HG02571 (cell line): ENCODE data around the gene TTC28.

Source experiments
- ATAC-seq: cut with Tn5 transposase; IDR thresholded peaks from one replicate; pipeline ENCODE4 v1.9.1; 2021; ENCODE audit warnings: mild to moderate bottlenecking, moderate library complexity; ENCODE audit not compliant: unreplicated experiment

The TTC28 gene

DNA sequence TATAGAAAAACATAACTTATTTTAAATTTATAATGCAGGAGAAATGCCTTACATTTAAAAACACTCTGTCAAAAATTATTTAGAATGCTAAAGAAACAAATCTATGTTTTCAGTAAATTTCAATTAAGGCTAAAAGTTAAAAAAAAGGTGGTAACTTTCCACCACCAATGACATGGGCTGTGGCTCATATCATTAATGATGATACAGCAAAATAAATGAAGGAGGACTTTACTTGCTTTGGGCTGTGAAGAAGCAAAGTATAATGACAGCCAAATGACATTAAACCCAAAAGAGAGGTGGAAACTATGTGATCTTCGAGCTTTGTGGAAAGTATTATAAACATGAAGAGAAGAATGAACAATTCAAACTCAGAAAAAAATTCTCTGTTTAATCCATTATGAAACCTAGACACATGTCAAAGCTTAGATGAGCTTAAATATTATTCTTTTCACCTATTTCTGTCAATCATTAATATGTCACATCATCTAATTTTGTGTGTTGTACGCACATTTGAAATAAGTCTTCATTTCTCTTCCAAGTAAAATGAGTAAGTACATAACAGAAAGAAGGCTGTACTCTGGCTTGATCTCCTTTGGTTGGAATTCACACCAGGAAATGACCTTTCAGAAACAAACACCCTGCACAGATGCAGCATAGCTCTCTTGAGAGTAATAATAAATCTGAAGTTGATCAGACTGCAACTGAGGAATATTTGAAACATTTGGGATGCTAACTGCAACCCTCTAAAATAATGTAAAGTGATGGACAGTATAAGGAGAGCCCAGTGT is 265.8 kb downstream of the TTC28 start:
- no peak for ATAC-seq

GRCh38 chr22:28412109-28412508 is 267.5 kb downstream of the TTC28 start:
- ATAC-seq = no peak

DNA sequence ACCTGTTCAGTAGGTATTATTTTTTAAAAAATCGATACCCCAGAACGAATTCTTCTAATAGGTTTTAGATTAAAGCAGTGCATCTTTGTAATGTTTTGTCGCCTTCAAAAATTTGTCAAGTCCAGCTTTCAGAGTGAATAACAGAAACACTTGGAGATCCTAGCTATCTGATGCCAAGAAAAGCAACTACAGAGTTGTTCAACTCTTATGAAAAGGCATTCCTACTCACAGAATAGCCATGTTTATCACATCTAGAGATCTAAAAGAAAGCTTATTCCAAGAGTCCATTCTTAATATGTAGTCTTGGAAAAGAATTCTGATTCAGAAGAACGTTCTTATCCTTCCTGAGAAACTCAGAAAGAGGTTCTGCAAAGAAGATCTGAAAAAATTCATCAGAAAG is 268.5 kb downstream of the TTC28 start:
- no peak for ATAC-seq

DNA sequence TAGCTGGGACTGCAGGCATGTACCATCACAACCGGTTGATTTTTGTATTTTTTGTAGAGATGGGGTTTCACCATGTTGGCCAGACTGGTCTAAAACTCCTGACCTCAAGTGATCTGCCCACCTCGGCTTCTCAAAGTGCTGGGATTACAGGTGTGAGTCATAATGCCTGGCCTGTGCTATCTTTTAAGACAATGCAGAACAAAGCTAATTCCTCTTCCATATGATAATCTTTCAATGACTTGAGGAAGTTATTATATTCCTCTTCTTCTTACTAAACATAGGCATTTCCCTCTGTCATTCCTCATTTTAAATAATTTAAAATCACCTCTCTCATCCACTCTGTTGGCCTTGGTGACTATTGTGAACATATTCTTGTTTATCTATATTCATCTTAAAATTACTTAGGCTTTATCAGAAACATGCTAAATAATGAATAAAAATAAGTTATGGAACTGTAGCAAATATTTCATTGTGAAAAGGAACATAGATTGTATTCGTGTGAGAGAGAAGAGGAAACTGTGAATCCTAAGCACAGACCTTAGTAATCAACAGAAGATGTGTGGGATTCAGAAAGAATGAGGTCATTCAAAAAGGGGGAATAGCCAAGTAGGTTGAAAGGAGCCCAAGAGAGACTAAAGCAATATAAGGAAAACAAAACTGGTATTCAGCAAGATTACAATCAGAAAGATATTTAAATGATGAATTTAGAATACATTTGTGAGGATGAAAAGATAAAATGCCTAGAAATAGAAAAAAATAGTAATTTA is 269.4 kb downstream of the TTC28 start:
- ATAC-seq = no peak

GRCh38 chr22:28408709-28409108 is 270.9 kb downstream of the TTC28 start:
- no peak for ATAC-seq

DNA sequence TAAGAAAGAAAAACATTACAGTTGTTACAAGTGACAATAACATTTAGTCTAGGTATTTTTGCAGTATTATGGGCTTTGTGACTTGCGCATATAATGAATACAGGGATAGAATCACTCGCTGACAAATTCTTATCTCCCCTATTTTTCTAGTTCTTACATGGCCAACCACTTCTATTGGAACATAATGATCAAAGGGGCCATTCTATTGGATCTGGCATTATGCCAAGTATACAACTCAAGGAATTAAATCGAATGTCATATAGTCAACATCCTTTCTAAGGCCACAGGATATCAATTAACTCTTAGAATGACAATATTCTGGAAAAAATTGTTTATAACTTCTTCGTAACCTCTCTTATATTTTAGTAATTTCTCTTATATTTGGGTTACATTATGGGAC is 272.0 kb downstream of the TTC28 start:
- ATAC-seq = no peak

DNA sequence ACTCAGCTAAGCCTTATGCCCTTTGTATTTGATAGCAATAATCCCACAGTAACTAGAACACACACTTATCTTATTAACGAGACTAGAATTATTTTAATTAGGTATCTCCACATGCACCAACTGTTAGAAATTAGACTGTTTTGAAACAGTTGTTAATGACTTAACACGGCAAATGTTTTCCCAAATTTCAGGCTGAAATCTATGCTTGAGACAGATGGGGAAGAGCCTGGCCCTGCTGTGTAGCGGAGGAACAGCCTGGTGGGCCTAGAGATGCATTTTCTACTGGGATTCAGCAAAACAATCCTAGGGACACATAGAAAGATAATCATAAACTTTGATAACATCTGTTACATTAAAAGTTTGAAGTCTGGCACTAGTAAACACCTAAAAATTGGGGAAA is 273.4 kb downstream of the TTC28 start:
- ATAC-seq = no peak

DNA sequence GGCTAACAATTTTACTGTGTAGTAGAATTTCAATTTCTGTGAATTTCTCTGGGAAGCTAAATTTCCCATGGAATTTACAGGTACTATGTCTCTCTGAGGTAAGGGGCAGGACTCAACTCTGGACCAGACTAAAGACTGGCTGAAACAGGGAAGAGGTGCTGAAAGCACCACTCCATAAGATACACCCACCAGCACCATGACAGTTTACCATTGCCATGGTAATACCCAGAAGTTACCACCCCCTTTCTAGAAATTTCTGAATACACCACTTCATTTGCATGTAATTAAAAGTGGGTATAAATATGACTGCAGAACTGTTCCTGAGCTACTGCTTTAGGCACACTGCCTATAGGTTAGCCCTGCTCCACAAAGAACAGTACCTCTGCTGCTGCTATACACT is 274.1 kb downstream of the TTC28 start:
- no peak for ATAC-seq

- ATAC-seq = no peak
Observed at GRCh38 chr22:28402539-28402938, 277.1 kb downstream of the TTC28 start.

DNA sequence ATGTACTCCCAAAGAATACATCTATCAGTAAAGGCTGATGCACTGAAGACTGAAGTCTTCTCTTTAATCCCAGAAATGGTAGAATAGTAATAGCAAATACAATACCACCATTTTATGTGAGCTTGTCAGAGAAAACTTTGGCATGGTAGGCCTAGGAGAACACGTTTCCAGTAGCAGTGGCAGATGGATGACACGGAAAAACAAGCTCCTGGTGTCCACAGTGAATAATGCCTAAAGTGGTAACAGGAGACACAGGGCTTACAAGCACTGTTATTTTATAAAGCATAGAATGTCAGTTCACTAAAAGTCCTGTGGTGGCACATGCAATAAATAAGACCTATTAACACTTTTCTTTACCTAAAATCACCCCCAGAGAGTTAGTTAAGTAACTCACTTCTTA is 277.6 kb downstream of the TTC28 start:
- ATAC-seq = no peak

DNA sequence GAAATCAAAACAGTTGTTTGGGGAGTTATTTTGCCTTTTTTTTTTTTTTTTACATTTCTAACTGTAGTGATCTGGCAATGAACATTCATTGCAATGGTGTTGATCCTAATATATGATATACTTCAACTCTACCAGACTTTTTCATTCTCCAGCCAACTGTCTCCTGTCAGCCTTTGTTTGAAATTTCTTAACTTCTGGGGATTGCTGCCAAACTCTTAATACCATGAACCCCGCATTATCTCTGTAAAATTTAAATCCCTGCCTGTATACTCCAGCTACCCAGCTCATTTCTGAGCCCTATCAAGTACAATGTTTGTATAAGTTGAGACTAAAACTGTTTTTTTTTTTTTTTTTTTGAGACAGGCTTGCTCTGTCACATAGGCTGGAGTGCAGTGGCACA is 280.7 kb downstream of the TTC28 start:
- ATAC-seq = no peak

DNA sequence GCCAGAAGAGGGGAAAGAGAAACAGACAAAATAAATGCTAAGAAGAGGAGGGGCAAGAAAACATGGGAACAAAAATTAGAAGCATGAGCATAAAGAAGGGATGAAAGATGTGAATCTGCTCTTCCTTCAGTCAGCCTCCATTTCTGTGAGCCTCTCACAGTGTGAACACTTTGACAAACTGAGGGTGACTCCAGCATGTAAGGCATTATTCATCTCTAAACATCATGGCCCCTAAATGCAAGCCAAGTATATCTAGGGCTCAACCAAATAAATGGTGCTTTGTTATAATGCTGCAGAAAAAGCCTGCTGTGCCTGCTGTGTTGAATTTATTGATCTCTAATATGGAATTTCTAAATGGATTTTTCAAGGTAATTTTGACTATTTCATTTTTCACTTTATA is 281.3 kb downstream of the TTC28 start:
- no peak for ATAC-seq

DNA sequence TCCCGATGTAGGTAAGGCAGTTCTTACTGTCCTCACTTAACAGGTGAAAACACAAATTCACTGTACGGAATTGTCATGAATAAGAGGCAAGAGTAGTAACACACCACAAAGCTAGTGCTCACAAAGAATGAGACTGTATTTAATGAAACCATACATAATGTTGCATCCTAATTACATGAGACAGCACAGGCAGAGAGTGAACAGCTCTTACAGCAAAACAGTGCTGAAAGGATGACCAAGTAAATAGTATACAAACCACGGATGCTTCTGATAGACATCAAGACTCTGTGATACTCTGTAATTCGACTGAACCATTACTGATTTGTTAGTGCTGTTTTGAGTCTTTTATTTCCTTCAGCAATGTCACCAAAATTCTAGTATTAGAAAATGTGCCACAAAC is 282.3 kb downstream of the TTC28 start:
- ATAC-seq = no peak

- no peak for ATAC-seq
Observed at GRCh38 chr22:28395920-28396753, 283.5 kb downstream of the TTC28 start.

- ATAC-seq = no peak
Observed at GRCh38 chr22:28395520-28395919, 284.1 kb downstream of the TTC28 start.

DNA sequence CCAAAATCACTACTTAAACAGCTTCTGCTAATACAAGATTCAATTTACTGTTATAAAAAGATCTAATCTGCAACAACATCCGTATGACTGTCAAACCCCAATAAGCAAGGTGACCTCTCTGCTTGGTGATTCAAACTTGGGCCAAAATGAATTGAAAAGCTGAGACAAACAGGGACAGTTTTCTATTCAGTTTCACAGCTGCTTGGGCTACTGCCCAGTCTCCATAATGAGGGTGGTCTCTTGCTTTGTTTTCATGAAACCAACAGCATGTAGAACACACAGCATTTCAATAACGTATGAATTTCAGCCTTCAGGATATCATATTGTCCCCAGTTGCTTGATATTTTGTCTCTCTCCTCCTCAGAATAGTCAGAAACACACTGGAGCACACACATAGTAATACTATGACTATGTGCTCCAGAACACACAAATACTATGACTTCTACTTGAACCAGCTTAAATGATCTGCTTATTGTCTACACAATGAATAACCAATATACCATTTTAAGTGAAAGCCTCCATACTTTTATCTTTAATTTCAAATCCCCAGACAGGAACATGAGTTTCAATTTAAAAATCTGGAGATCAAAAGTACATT is 285.0 kb downstream of the TTC28 start:
- ATAC-seq = no peak

DNA sequence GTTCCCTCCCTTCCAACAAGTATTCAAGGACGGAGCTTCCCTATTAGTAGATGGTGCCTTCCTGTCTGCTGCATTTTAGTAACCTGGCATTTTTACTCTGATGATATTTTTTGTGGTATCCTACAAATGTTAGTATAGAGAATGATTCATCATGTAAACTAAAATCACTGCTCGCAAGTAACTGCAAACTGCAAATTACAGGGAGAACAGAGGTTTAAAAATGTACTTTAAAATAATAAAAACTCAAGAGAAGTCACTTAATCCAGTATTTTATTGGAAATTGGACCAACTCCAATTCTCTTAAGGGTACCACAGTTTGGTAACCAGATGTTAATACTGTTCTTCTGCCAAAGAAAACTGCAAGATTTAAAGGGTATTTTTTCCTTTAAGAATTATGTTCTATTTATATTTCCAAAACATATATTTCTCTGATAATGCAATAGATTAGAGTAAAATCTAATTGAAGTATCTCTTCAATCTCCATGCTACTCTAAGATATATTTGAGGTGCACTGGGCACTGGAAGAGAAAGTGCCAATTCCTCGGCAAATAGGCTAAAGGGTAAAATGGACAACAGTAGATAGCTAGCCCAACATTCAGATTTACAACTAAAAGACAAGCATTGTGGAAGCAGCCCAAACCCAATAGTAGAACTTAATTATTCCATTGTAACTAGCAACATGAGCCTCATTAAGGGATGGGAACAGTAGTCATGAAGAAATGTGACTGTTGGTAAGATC is 298.0 kb downstream of the TTC28 start:
- ATAC-seq = no peak

DNA sequence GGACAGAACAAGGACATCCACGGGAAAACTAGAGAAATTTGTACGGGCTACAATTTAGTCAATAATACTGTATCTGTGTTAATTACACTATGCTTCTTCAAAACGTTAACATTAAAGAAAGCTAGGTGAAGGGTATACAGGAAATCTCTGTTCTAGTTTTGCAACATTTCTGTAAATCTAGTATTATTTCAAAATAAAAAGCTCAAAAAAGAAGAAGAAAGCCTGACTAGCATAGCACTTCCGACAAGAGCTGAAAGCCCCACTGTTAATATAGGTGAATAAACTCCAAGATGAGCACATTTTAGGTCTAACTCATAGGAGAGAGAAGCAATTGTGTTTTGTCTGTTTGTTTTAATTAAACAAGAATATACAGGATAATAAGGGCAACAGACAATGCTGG is 299.7 kb downstream of the TTC28 start:
- no peak for ATAC-seq

DNA sequence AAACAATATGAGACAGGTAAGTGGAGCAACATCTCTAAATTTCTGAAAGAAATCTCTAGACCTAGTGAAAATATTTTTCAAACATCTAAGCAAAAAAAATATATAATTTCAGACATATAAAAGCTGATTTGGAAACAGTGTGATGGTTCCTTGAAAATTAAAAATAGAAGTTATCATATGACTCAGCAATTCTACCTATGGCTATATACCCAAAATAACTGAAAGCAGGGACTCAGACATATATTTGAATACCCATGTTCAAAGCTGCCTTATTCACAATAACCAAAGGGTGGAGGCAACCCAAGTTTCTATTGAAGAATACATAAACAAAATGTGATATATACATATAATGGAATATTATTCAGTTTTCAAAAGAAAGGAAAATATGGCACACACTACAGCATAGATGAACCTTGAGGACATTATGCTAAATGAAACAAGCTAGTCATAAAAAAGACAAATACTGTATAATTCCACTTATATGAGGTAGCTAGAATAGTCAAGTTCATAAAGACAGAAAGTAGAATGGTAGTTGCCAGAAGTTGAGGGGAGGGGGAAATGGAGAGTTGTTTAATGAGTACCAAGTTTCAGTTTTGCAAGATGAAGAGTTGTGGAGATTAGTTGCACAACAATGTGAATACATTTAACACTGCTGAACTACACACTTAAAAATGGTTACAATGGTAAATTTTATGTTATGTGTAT is 300.4 kb downstream of the TTC28 start:
- no peak for ATAC-seq
